AG04449 (cell line): ENCODE data around the gene RAD9A.

Experiments used
- CTCF ChIA-PET: fragments of 350-600 bp; formaldehyde crosslinking; extraction: SDS; loops from one replicate; lab custom pipeline; 2021; ENCODE audit warnings: antibody characterized with exemption; lab: Yijun Ruan, JAX
- POLR2A ChIA-PET: fragments of 400-600, 350-600 bp; formaldehyde crosslinking; extraction: SDS; loops from one replicate; lab custom pipeline; 2020; ENCODE audit warnings: antibody characterized with exemption, inconsistent platforms; lab: Yijun Ruan, JAX
- DNase-seq: peaks from one replicate; pipeline ENCODE4 v3.0.0-alpha.2; 2010; ENCODE audit warnings: low read depth, low spot score
- H3K4me3 ChIP-seq: 2 replicates; pipeline ENCODE4 v1.5.1; 2011; ENCODE audit warnings: low read depth, mild to moderate bottlenecking, control low read depth, low read length
- CTCF ChIP-seq: IDR thresholded peaks from one replicate; pipeline ENCODE4 v1.5.1; 2011; ENCODE audit warnings: mild to moderate bottlenecking, moderate library complexity, low read length, control low read depth, inconsistent platforms; ENCODE audit not compliant: insufficient read depth; ENCODE audit errors: missing control alignments

The RAD9A gene

GRCh38 chr11:67372993-67373647 lies 18.7 kb upstream of the RAD9A start, which contains the start of gene CLCF1:
Gene CLCF1, minus strand, starts transcription at chr11:67373598. Its CDS starts 59 bp downstream, at chr11:67373539.
- H3K4me3 ChIP-seq: peak within 1 kb of the TSS; percentile 67
- CTCF ChIA-PET: interaction anchor here (0.6 to 47.5 kb wide), 6 partner anchors 4 to 1901 kb away, joined by 3 to 2108 read pairs (median 10); partner anchors contain the start of genes CLCF1, POLD4, PPP1CA and RAD9A
- no peak for DNase-seq
- POLR2A ChIA-PET: interaction anchor here (0.7 to 7.0 kb wide), 7 partner anchors 9 to 210 kb away, joined by 3 to 76 read pairs (median 5); partner anchors contain the start of genes GSTP1, POLD4 and SSH3
- no peak for TF ChIP-seq CTCF

GRCh38 chr11:67373648-67374570 lies 17.9 kb upstream of the RAD9A start:
- ChIA-PET POLR2A (interaction anchor here (0.6 to 7.0 kb wide), 9 partner anchors 8 to 210 kb away, joined by 3 to 76 read pairs (median 5); partner anchors contain the start of genes GSTP1, POLD4, PPP1CA and SSH3), CTCF (interaction anchor here (0.6 to 47.5 kb wide), 7 partner anchors 5 to 1900 kb away, joined by 3 to 2108 read pairs (median 9); partner anchors contain the start of genes CLCF1, POLD4, PPP1CA and RAD9A)
- peak; percentile 47 for TF ChIP-seq CTCF
- DNase-seq: peak; percentile 95
- peak overlapping the region; percentile 67 for H3K4me3 ChIP-seq

- H3K4me3 ChIP-seq: peak overlapping the region; percentile 67
Measured at GRCh38 chr11:67374571-67375281, 17.1 kb upstream of the RAD9A start.

GRCh38 chr11:67375320-67376055 lies 16.3 kb upstream of the RAD9A start:
- no peak for TF ChIP-seq CTCF
- ChIA-PET POLR2A (interaction anchor here (1.1 to 7.0 kb wide), 3 partner anchors 16 to 22 kb away, joined by 3 to 76 read pairs (median 13); partner anchors contain the start of genes POLD4 and RAD9A), CTCF (interaction anchor here (1.0 to 47.5 kb wide), 5 partner anchors 5 to 112 kb away, joined by 5 to 2108 read pairs (median 310); partner anchors contain the start of genes CLCF1, POLD4, PPP1CA and RAD9A)
- no peak overlapping the region; the same call in 1 of the 2 replicates for H3K4me3 ChIP-seq
- DNase-seq: no peak

More at GRCh38 chr11:67374571-67375281, 17.1 kb upstream of the RAD9A start:
- ChIA-PET POLR2A (interaction anchor here (1.1 to 7.0 kb wide), 7 partner anchors 8 to 209 kb away, joined by 3 to 76 read pairs (median 7); partner anchors contain the start of genes GSTP1, POLD4, PPP1CA and RAD9A), CTCF (interaction anchor here (1.1 to 47.5 kb wide), 5 partner anchors 6 to 113 kb away, joined by 5 to 2108 read pairs (median 11); partner anchors contain the start of genes CLCF1, POLD4, PPP1CA and RAD9A)
- no peak for DNase-seq
- no peak for TF ChIP-seq CTCF
